C4-2B (cell line): Measurements from ENCODE around the gene FADS2.

Experiments
- H3K27ac ChIP-seq: fragments of 450-650 bp; 2 replicates; pipeline ENCODE4 v1.5.1; 2017
- CTCF ChIP-seq: fragments of 450-650 bp; conservative IDR thresholded peaks from 2 replicates; pipeline ENCODE4 v1.5.1; 2017; ENCODE audit warnings: mild to moderate bottlenecking
- ZFX ChIP-seq: fragments of 450-650 bp; IDR thresholded peaks from 2 replicates; pipeline ENCODE4 v1.6.1; 2017

FADS2 gene

GRCh38 chr11:61911128-61911700 lies 83.1 kb downstream of the FADS2 start:
- TF ChIP-seq CTCF (no peak), ZFX (no peak)
- no peak overlapping the region for H3K27ac ChIP-seq

- no peak for TF ChIP-seq CTCF
- no peak for TF ChIP-seq ZFX
Observed at GRCh38 chr11:61911701-61912529, 83.8 kb downstream of the FADS2 start.

GRCh38 chr11:61912530-61912898 lies 84.4 kb downstream of the FADS2 start:
- no peak overlapping the region for H3K27ac ChIP-seq
- TF ChIP-seq CTCF (no peak), ZFX (no peak)

More at GRCh38 chr11:61911701-61912529, 83.8 kb downstream of the FADS2 start:
- no peak overlapping the region for H3K27ac ChIP-seq

DNA sequence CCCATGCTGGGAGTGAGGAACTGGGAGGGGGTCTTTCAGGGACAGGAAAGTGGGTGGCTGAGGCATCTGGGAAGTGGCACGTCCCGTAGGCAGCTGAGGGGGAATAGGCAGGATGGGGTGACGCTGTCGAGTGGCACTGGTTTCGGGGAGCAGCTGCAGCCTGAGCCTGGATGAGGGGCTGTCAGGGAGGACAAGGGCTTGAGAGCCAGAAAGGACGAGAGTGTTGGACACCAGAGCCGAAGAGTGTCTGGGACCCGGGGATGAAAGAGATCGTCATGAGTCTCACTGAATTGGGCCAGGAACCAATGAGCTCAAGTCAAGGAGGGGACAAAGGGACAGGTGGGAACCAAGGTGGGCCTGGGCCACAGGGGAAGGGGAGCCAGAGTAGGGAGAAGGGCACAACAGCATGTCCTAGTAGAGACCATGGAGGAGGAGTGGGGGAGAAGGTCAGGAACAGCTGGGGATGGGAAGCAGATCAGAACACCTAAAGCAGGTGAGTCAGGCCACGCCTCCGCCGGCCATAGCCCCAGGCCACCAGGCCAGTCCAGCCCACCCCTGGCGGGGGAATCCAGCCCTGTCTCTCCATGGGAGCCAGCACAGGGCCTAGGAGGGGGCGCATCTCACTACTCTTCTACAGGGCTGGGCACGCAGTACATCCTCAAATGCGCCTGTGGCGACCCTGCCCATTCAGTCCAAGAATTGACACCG lies 85.0 kb downstream of the FADS2 start:
- TF ChIP-seq ZFX (no peak), CTCF (no peak)
- H3K27ac ChIP-seq: no peak overlapping the region

- no peak overlapping the region for H3K27ac ChIP-seq
- TF ChIP-seq CTCF (no peak), ZFX (no peak)
Observed at GRCh38 chr11:61913699-61914395, 85.7 kb downstream of the FADS2 start.

DNA sequence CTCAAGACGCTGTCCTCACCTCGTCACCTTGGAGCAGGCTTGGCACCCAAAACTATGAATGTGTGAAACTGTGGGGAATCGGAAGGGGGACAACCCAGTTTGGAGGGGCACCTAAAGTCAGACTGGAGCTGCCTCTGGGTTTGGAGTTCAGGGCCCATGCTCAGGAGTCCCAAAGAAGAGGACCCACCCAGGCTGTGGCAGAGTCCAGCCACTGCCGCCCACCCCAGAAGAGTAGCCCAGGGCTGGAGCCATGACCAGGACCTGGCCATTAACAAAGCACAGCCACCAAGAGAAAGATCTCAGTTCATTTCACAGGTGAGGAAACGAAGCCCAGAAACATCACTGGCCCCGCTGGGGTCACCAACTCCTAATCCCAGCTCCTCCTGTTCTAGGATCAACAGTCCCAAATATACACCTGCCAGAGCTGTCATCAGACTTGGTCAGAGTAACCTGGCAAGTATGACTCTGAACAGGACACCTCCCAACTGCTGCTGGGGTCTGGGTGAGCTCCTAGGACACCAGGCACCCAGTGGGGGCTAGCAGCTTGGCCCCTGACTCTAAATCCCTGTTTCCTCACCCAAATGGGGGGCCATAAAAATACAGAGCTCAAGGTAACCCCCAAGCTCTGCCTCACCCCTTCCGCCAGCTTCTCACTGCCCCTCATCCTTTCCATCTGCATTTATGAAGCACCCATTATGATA lies 86.5 kb downstream of the FADS2 start:
- no peak for TF ChIP-seq ZFX
- TF ChIP-seq CTCF: no peak
- no peak overlapping the region for H3K27ac ChIP-seq
